H9 (cell line): Measurements from ENCODE around the gene GYS2. TPM values are rescaled to one million over a fixed set of nuclear protein-coding genes. Genes with fewer than 3 reads are reported as not detected.

Experiments
- DNase-seq: peaks from one replicate; pipeline ENCODE4 v3.0.0-alpha.2; 2017
- H2AFZ ChIP-seq: one replicate; pipeline ENCODE4 v1.6.1; 2013; ENCODE audit warnings: mild to moderate bottlenecking, low read length, control low read depth, moderate library complexity
- H2AK5ac ChIP-seq: 2 replicates; pipeline ENCODE4 v1.6.1; 2013; ENCODE audit warnings: low read length, control low read depth, mixed read lengths; ENCODE audit not compliant: insufficient read length
- H2BK120ac ChIP-seq: one replicate; pipeline ENCODE4 v1.6.1; 2013; ENCODE audit warnings: low read depth, mild to moderate bottlenecking, low read length, control low read depth, inconsistent platforms; ENCODE audit not compliant: poor library complexity, severe bottlenecking
- H2BK12ac ChIP-seq: 2 replicates; pipeline ENCODE4 v1.6.1; 2013; ENCODE audit warnings: low read length, control low read depth, mixed read lengths, low read depth; ENCODE audit not compliant: insufficient read length
- H2BK15ac ChIP-seq: 2 replicates; pipeline ENCODE4 v1.6.1; 2013; ENCODE audit warnings: low read depth, low read length, control low read depth
- H2BK20ac ChIP-seq: one replicate; pipeline ENCODE4 v1.6.1; 2013; ENCODE audit warnings: low read depth, mild to moderate bottlenecking, low read length, control low read depth, inconsistent platforms; ENCODE audit not compliant: poor library complexity, severe bottlenecking
- H2BK5ac ChIP-seq: 2 replicates; pipeline ENCODE4 v1.6.1; 2013; ENCODE audit warnings: low read length, control low read depth, mixed read lengths; ENCODE audit not compliant: insufficient read length
- H3K14ac ChIP-seq: 2 replicates; pipeline ENCODE4 v1.6.1; 2013; ENCODE audit warnings: low read length, control low read depth; ENCODE audit not compliant: insufficient read depth
- H3K18ac ChIP-seq: 2 replicates; pipeline ENCODE4 v1.6.1; 2013; ENCODE audit warnings: low read depth, mild to moderate bottlenecking, mixed read lengths, low read length, control low read depth; ENCODE audit not compliant: insufficient read length
- H3K23ac ChIP-seq: 2 replicates; pipeline ENCODE4 v1.6.1; 2013; ENCODE audit warnings: low read length, control low read depth, mixed read lengths, low read depth; ENCODE audit not compliant: insufficient read length
- H3K23me2 ChIP-seq: 2 replicates; pipeline ENCODE4 v1.6.1; 2013; ENCODE audit warnings: low read depth, mild to moderate bottlenecking, mixed read lengths, low read length, control low read depth; ENCODE audit not compliant: insufficient read length, poor library complexity, severe bottlenecking
- H3K27ac ChIP-seq: 2 replicates; pipeline ENCODE4 v1.5.1; 2013; ENCODE audit warnings: low read length, control low read depth, mixed read lengths, low read depth; ENCODE audit not compliant: insufficient read length
- H3K27me3 ChIP-seq: 2 replicates; pipeline ENCODE4 v1.6.1; 2013; ENCODE audit warnings: low read length, control low read depth, inconsistent platforms; ENCODE audit not compliant: insufficient read depth
- H3K4ac ChIP-seq: 2 replicates; pipeline ENCODE4 v1.6.1; 2013; ENCODE audit warnings: low read depth, mild to moderate bottlenecking, control low read depth, inconsistent platforms, low read length, moderate library complexity
- H3K4me1 ChIP-seq: 2 replicates; pipeline ENCODE4 v1.6.1; 2013; ENCODE audit warnings: low read length, control low read depth, inconsistent platforms; ENCODE audit not compliant: insufficient read depth
- H3K4me2 ChIP-seq: 2 replicates; pipeline ENCODE4 v1.6.1; 2013; ENCODE audit warnings: low read length, control low read depth, mixed read lengths; ENCODE audit not compliant: insufficient read length, insufficient read depth
- H3K56ac ChIP-seq: 2 replicates; pipeline ENCODE4 v1.6.1; 2013; ENCODE audit warnings: low read depth, mild to moderate bottlenecking, mixed read lengths, low read length, control low read depth; ENCODE audit not compliant: insufficient read length
- H3K79me1 ChIP-seq: 2 replicates; pipeline ENCODE4 v1.6.1; 2013; ENCODE audit warnings: low read depth, mild to moderate bottlenecking, moderate library complexity, low read length, control low read depth, inconsistent platforms; ENCODE audit not compliant: insufficient read depth, poor library complexity, severe bottlenecking
- H3K79me2 ChIP-seq: 2 replicates; pipeline ENCODE4 v1.6.1; 2013; ENCODE audit warnings: low read length, control low read depth, inconsistent platforms; ENCODE audit not compliant: insufficient read depth
- H3K9ac ChIP-seq: 2 replicates; pipeline ENCODE4 v1.6.1; 2013; ENCODE audit warnings: low read length, control low read depth, mixed read lengths; ENCODE audit not compliant: insufficient read length; ENCODE audit errors: extremely low read depth
- H3K9me3 ChIP-seq: one replicate; pipeline ENCODE4 v1.6.1; 2013; ENCODE audit warnings: low read depth, low read length, inconsistent platforms; ENCODE audit not compliant: control insufficient read depth
- H3T11ph ChIP-seq: one replicate; pipeline ENCODE4 v1.6.1; 2013; ENCODE audit warnings: mild to moderate bottlenecking, low read length, control low read depth, inconsistent platforms
- H4K20me1 ChIP-seq: one replicate; pipeline ENCODE4 v1.6.1; 2013; ENCODE audit not compliant: control insufficient read depth, insufficient read length, insufficient read depth
- H4K5ac ChIP-seq: 2 replicates; pipeline ENCODE4 v1.6.1; 2013; ENCODE audit warnings: low read depth, mild to moderate bottlenecking, mixed read lengths, low read length, control low read depth; ENCODE audit not compliant: insufficient read length
- H4K8ac ChIP-seq: replicated peaks from 2 replicates; pipeline ENCODE4 v1.6.1; 2013; ENCODE audit warnings: low read length, control low read depth, mixed read lengths, low read depth; ENCODE audit not compliant: insufficient read length
- H4K91ac ChIP-seq: 2 replicates; pipeline ENCODE4 v1.6.1; 2013; ENCODE audit warnings: low read depth, mild to moderate bottlenecking, moderate library complexity, mixed read lengths, low read length, control low read depth; ENCODE audit not compliant: insufficient read length
- H3K27ac Mint-ChIP-seq, 3 experiments: 2 replicates in 2 of 3; 3 replicates in 1 of 3; pipeline ENCODE4 v1.8.0; 2020 to 2021; ENCODE audit warnings: mixed read lengths in 3 of 3, mild to moderate bottlenecking in 1 of 3, moderate library complexity in 1 of 3
- H3K27me3 Mint-ChIP-seq: 2 replicates; pipeline ENCODE4 v1.8.0; 2021; ENCODE audit warnings: low read depth, mild to moderate bottlenecking, moderate library complexity, mixed read lengths
- H3K36me3 Mint-ChIP-seq, 3 experiments: 2 replicates in 2 of 3; 3 replicates in 1 of 3; pipeline ENCODE4 v1.8.0; 2020 to 2021; ENCODE audit warnings: low read depth in 3 of 3, mixed read lengths in 3 of 3; ENCODE audit not compliant: insufficient read depth in 1 of 3
- H3K4me1 Mint-ChIP-seq, 2 experiments: 2 replicates each; pipeline ENCODE4 v1.8.0; 2020; ENCODE audit warnings: mixed read lengths in 2 of 2
- H3K4me3 Mint-ChIP-seq, 2 experiments: 2 replicates in 1 of 2; 3 replicates in 1 of 2; pipeline ENCODE4 v1.8.0; 2020 to 2021; ENCODE audit warnings: mild to moderate bottlenecking in 2 of 2, mixed read lengths in 2 of 2, moderate library complexity in 1 of 2
- H3K9me3 Mint-ChIP-seq, 2 experiments: 2 replicates in 1 of 2; 3 replicates in 1 of 2; pipeline ENCODE4 v1.8.0; 2020; ENCODE audit warnings: mild to moderate bottlenecking in 2 of 2, mixed read lengths in 2 of 2, moderate library complexity in 1 of 2
- CTCF ChIP-seq: fragments of 200-600 bp; sonication (generic); conservative IDR thresholded peaks from 3 replicates; pipeline ENCODE4 v1.8.0; 2021; ENCODE audit warnings: antibody characterized with exemption, mild to moderate bottlenecking
- WGBS: extraction: QIAGEN DNeasy Blood & Tissue Kit; methylation state at CpG from one replicate; pipeline ENCODE4 v1.1.7; 2013; ENCODE audit warnings: missing lambda C conversion rate, low lambda C conversion rate, mixed read lengths; ENCODE audit not compliant: insufficient read length; ENCODE audit errors: extremely low coverage; 5-methylcytosine and 5-hydroxymethylcytosine counted together
- total RNA-seq: library from RNA; stranded (reverse); gene quantifications from 2 replicates; pipeline ENCODE4 v1.2.1, GENCODE V29; 2021

Gene GYS2
- total RNA-seq, 1 experiment from 2014 or later = not detected

GRCh38 chr12:21542403-21542802 is 62.2 kb downstream of the GYS2 start:
- H3K56ac ChIP-seq = no peak overlapping the region
- H4K91ac ChIP-seq = no peak overlapping the region
- H3K4me2 ChIP-seq = no peak overlapping the region
- H2AK5ac ChIP-seq = no peak overlapping the region
- H3K79me1 ChIP-seq = no peaks in the 10 kb centered on the region
- no peak overlapping the region for H3K27ac ChIP-seq
- H3K4me1 ChIP-seq = no peaks in the 10 kb centered on the region
- no peak for DNase-seq
- H2AFZ ChIP-seq = no peak overlapping the region
- no peak overlapping the region for H3K14ac ChIP-seq
- no peak for TF ChIP-seq CTCF
- no peaks in the 10 kb centered on the region for H3K36me3 Mint-ChIP-seq
- no peaks in the 10 kb centered on the region for H3K23me2 ChIP-seq
- no peak overlapping the region for H2BK120ac ChIP-seq
- H3K27me3 ChIP-seq = no peaks in the 10 kb centered on the region
- H3K4me3 Mint-ChIP-seq = no peak overlapping the region
- H3K4ac ChIP-seq = no peak overlapping the region
- no peaks in the 10 kb centered on the region for H3K9me3 ChIP-seq
- H3K27ac Mint-ChIP-seq = no peak overlapping the region
- no peaks in the 10 kb centered on the region for H3K79me2 ChIP-seq
- no peak overlapping the region for H2BK12ac ChIP-seq
- H4K20me1 ChIP-seq = no peaks in the 10 kb centered on the region
- no peak overlapping the region for H4K5ac ChIP-seq
- H2BK20ac ChIP-seq = no peak overlapping the region
- H3K18ac ChIP-seq = no peak overlapping the region
- H3K9me3 Mint-ChIP-seq = no peaks in the 10 kb centered on the region
- H3K27me3 Mint-ChIP-seq = peaks cover 2% of the 10 kb centered on the region
- no CpG with 5 or more reads among the region's 5 CpGs for WGBS
- no peak overlapping the region for H2BK15ac ChIP-seq
- H3K23ac ChIP-seq = no peak overlapping the region
- H4K8ac ChIP-seq = no peak overlapping the region
- H3K9ac ChIP-seq = no peak overlapping the region
- no peak overlapping the region for H3T11ph ChIP-seq
- H2BK5ac ChIP-seq = no peak overlapping the region
- H3K4me1 Mint-ChIP-seq = peaks cover 6 to 7% of the 10 kb centered on the region in 2 experiments; a peak in 1 of 4 replicates
